Ovary (tissue), 9 donors: ENCODE results near the gene RHOU. TPM values are rescaled to one million over a fixed set of nuclear protein-coding genes. Genes with fewer than 3 reads are reported as not detected.

Source experiments
- DNase-seq, 5 donors: peaks; one replicate each; pipeline ENCODE4 v3.0.0-alpha.2; 2019 to 2020
- H3K27ac ChIP-seq, 2 donors: fragments of 200-600 bp; one replicate each; pipeline versions ENCODE4 v1.5.1 to v1.8.0; 2019 to 2022
- H3K27me3 ChIP-seq: fragments of 200-600 bp; one replicate; pipeline ENCODE4 v1.8.0; 2022
- H3K36me3 ChIP-seq: fragments of 200-600 bp; sonication (generic); one replicate; pipeline ENCODE4 v1.5.1; 2019
- H3K4me1 ChIP-seq: one replicate; pipeline ENCODE4 v1.8.1; 2013; ENCODE audit warnings: mild to moderate bottlenecking, moderate library complexity; ENCODE audit not compliant: insufficient read depth
- H3K4me3 ChIP-seq: fragments of 200-600 bp; sonication (generic); one replicate; pipeline ENCODE4 v1.5.1; 2017
- H3K9me3 ChIP-seq, 2 donors: fragments of 200-600 bp in 1 of 2; sonication (generic) in 1 of 2; one replicate each; pipeline versions ENCODE4 v1.5.1 to v1.8.1; 2013 to 2019; ENCODE audit warnings: mild to moderate bottlenecking in 1 of 2, moderate library complexity in 1 of 2
- EP300 ChIP-seq: sonication (generic); formaldehyde crosslinking; IDR thresholded peaks from one replicate; pipeline ENCODE4 v1.6.1; 2017; ENCODE audit warnings: antibody characterized with exemption
- POLR2A ChIP-seq: fragments of 450-650 bp; IDR thresholded peaks from one replicate; pipeline ENCODE4 v1.6.1; 2017; ENCODE audit warnings: antibody characterized with exemption, mild to moderate bottlenecking, moderate library complexity
- WGBS, 3 donors: extraction: QIAGEN DNeasy Blood & Tissue Kit in 1 of 3; methylation state at CpG; one replicate each; pipeline versions ENCODE4 v1.1.5 to v1.1.7; 2013 to 2017; 5-methylcytosine and 5-hydroxymethylcytosine counted together
- intact Hi-C, 4 donors: fragments of 100-400 bp; cut with DNase I; formaldehyde crosslinking; loops; one replicate each; pipeline versions ENCODE4 v1.11.0 to v1.15.1; 2022 to 2023
- polyA plus RNA-seq, 2 donors: library from polyadenylated mRNA; stranded (reverse); fragments of 200-250 nt in 1 of 2; fragments of 350-450 nt in 1 of 2; fragmentation: Illumina TruSeq in 1 of 2; extraction: RNeasy Lipid Tissue Mini Kit (QIAGEN cat#74804) in 1 of 2; gene quantifications; one replicate each; pipeline ENCODE4 v1.2.3, GENCODE V29; 2013 to 2014
- total RNA-seq, 7 donors: library from RNA; depleted of rRNA in 2 of 7; stranded (reverse); fragments of >200 nt in 2 of 7; fragmentation: NEBNext Ultra II Directional in 3 of 7; extraction: Animal tissue kit (Norgen Biotek cat#: 25700) in 3 of 7; gene quantifications; one replicate each; pipeline versions ENCODE4 v1.1.0 to v1.2.4, GENCODE V29; 2016 to 2023
- TF ChIP-seq, protein P1 (sequence below), 3 donors: fragments of 450-650 bp in 2 of 3; fragments of 200-600 bp in 1 of 3; IDR thresholded peaks; one replicate each; pipeline versions ENCODE4 v1.5.1 to v1.8.0; 2016 to 2022; ENCODE audit warnings: antibody characterized with exemption in 3 of 3, mild to moderate bottlenecking in 1 of 3
- donor health status: DM: no; HTN: no; CAD: no; lungs with moderate emphysema.
- donor health status: DM: no; HTN: no; CAD: no.
- donor health status: Bipolar disorder and iron deficiency.
- donor health status: DM: yes; HTN: yes; CAD: no.
- donor health status: DM: no; HTN: no; CAD: no.
- donor health status: DM: yes; HTN: yes; CAD: no.

Gene RHOU
- total and polyA plus RNA-seq, 9 donors = 20.5 to 131 (median 37.8) TPM

DNA sequence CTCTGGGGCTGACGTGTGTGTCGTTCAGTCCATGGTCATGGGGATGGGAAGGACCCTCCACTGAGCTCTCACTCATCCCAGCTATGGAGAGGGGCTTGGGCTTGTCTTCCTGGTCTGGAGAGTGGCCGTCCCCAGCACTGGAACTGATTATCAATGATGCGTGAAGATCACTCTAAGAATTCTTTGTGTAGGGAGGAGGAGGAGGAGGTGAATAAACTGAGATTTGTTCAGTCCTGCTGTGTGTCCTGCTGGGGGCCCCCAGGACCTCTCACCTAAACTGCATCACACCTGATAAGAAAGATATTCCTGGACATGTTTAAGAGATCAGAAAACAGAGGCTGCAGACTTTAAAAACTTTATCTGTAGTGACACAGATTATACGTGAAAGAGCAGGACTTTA is 21.2 kb downstream of the RHOU start:
- intact Hi-C loops = no loop called here
- Histone ChIP-seq H3K4me1 (no peaks in the 10 kb centered on the region), H3K27ac (no peak overlapping the region), H3K27me3 (no peaks in the 10 kb centered on the region), H3K36me3 (no peaks in the 10 kb centered on the region), H3K4me3 (no peak overlapping the region), H3K9me3 (no peaks in the 10 kb centered on the region)
- 57 to 79% (median 74%) methylated on average over 5 of the region's 5 CpGs for WGBS, 3 donors
- no peak for TF ChIP-seq POLR2A
- no peak for TF ChIP-seq EP300
- TF ChIP-seq, protein P1, sequence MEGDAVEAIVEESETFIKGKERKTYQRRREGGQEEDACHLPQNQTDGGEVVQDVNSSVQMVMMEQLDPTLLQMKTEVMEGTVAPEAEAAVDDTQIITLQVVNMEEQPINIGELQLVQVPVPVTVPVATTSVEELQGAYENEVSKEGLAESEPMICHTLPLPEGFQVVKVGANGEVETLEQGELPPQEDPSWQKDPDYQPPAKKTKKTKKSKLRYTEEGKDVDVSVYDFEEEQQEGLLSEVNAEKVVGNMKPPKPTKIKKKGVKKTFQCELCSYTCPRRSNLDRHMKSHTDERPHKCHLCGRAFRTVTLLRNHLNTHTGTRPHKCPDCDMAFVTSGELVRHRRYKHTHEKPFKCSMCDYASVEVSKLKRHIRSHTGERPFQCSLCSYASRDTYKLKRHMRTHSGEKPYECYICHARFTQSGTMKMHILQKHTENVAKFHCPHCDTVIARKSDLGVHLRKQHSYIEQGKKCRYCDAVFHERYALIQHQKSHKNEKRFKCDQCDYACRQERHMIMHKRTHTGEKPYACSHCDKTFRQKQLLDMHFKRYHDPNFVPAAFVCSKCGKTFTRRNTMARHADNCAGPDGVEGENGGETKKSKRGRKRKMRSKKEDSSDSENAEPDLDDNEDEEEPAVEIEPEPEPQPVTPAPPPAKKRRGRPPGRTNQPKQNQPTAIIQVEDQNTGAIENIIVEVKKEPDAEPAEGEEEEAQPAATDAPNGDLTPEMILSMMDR (IDR thresholded peaks at IDR 0.05) = no peak
- no peak for DNase-seq

DNA sequence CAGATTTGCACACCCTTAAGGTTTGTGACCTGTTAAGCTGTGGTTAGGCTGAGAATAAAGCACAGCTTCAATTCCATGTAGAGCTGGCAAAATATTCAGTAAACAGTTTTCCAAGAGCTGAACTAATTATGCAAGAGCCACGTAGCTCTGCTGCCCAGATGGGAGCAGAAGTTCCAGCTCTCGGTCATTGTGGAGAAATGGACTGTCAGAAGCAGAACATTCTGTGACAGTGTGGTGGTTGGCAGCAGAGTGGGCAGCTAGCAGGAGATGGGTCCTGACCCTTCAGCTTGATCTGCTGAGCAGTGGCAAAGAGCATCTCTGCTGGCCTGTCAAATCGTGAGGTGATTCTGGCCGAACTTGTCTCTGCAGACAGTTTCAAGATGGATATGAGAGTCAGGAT is 23.2 kb downstream of the RHOU start:
- no peaks in the 10 kb centered on the region for H3K9me3 ChIP-seq
- DNase-seq = no peak
- H3K27me3 ChIP-seq = no peaks in the 10 kb centered on the region
- H3K36me3 ChIP-seq = no peaks in the 10 kb centered on the region
- H3K27ac ChIP-seq = no peak overlapping the region
- no peaks in the 10 kb centered on the region for H3K4me1 ChIP-seq
- TF ChIP-seq POLR2A (no peak), EP300 (no peak)
- TF ChIP-seq, protein P1 (IDR thresholded peaks at IDR 0.05) = no peak
- intact Hi-C loops = no loop called here
- H3K4me3 ChIP-seq = no peak overlapping the region
- 77 to 88% (median 78%) methylated on average over 4 of the region's 4 CpGs for WGBS, 3 donors

DNA sequence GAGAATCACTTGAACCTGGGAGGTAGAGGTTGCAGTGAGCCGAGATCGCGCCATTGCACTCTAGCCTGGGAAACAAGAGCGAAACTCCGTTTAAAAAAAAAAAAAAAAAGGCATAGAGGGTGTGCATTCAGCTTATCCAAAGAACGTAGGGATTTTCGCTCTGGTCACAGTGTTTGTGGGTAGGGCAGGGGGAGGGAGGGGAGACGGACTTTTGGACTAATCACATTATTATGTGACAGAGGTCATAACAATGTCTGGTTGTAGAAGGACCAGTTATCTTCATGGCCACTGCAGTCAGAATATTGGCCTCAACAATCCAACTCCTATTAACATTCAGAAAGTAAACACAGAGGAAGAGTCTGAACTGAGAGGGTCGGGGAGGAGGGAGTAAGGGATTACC is 25.7 kb downstream of the RHOU start:
- Histone ChIP-seq H3K4me1 (no peaks in the 10 kb centered on the region), H3K27ac (no peak overlapping the region), H3K4me3 (no peak overlapping the region), H3K36me3 (no peaks in the 10 kb centered on the region), H3K27me3 (no peaks in the 10 kb centered on the region), H3K9me3 (no peaks in the 10 kb centered on the region)
- no peak for DNase-seq
- intact Hi-C loops = loop anchor here in 1 of 4 donors (10.0 kb wide), 1 partner anchor 354 kb away; no protein-coding TSS in a partner anchor
- no peak for TF ChIP-seq POLR2A
- TF ChIP-seq, protein P1 (IDR thresholded peaks at IDR 0.05) = no peak
- TF ChIP-seq EP300 = no peak
- 74 to 95% (median 93%) methylated on average over 7 to 9 of the region's 9 CpGs for WGBS, 3 donors

DNA sequence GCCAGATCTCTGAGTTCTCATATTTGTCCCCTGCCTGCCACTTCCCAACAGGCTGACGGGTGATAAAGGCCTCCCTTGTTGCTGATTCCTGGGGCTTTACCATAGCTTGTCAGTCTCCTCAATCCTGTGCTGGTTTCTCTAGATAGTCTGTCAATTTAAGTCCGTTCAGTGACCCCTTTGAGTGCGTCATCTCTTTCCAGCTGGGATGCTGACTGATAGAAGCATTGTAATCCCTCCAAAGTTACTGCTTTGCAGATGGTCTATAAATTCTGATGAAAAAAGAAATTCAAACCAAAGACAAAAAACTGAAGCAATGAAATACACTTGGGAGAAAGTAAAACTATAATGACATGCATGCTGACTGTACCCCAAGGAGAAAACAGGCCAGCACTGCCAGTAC is 28.3 kb downstream of the RHOU start:
- no peaks in the 10 kb centered on the region for H3K36me3 ChIP-seq
- WGBS, 3 donors = 83 to 94% (median 92%) methylated on average over 3 of the region's 3 CpGs
- TF ChIP-seq, protein P1 (IDR thresholded peaks at IDR 0.05) = no peak
- no peak for TF ChIP-seq EP300
- no peak overlapping the region for H3K27ac ChIP-seq
- H3K4me1 ChIP-seq = no peaks in the 10 kb centered on the region
- no peaks in the 10 kb centered on the region for H3K9me3 ChIP-seq
- intact Hi-C loops = loop anchor here in 1 of 4 donors (10.0 kb wide), 1 partner anchor 351 kb away; no protein-coding TSS in a partner anchor
- no peak for DNase-seq
- H3K4me3 ChIP-seq = no peak overlapping the region
- no peaks in the 10 kb centered on the region for H3K27me3 ChIP-seq
